ENCODE results near the gene ZNF530.

GRCh38 chr19:57656346-57656745 is 56.7 kb downstream of the ZNF530 start:
- TF ChIP-seq, protein P1, sequence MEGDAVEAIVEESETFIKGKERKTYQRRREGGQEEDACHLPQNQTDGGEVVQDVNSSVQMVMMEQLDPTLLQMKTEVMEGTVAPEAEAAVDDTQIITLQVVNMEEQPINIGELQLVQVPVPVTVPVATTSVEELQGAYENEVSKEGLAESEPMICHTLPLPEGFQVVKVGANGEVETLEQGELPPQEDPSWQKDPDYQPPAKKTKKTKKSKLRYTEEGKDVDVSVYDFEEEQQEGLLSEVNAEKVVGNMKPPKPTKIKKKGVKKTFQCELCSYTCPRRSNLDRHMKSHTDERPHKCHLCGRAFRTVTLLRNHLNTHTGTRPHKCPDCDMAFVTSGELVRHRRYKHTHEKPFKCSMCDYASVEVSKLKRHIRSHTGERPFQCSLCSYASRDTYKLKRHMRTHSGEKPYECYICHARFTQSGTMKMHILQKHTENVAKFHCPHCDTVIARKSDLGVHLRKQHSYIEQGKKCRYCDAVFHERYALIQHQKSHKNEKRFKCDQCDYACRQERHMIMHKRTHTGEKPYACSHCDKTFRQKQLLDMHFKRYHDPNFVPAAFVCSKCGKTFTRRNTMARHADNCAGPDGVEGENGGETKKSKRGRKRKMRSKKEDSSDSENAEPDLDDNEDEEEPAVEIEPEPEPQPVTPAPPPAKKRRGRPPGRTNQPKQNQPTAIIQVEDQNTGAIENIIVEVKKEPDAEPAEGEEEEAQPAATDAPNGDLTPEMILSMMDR (IDR thresholded peaks at IDR 0.05), result no peak
- no peak for TF ChIP-seq POLR2AphosphoS5 (IDR thresholded peaks at IDR 0.05; ENCODE audit: low read depth, low read length)
- no peak for TF ChIP-seq SIN3A (IDR thresholded peaks at IDR 0.05; ENCODE audit: borderline replicate concordance, insufficient read depth, low read depth, low read length)
- no peak for TF ChIP-seq REST (IDR thresholded peaks at IDR 0.05; ENCODE audit: insufficient read depth in 1 of 2, low read depth in 2 of 2, low read length in 1 of 2)
- TF ChIP-seq TCF7L2 (IDR thresholded peaks at IDR 0.05; ENCODE audit: low read depth, low read length), result no peak

Data from Panc1 (cell line).